HCT116 (cell line): ENCODE measurements around the gene EML4. TPM values are rescaled to one million over a fixed set of nuclear protein-coding genes. Genes with fewer than 3 reads are reported as not detected.

Experiments
- ATAC-seq: fragments of 200-7000 bp; cut with Tn5 transposase; 2 replicates; pipeline ENCODE4 v1.9.1; 2020; ENCODE audit warnings: mild to moderate bottlenecking, moderate library complexity
- BruUV-seq: library from RNA; stranded (reverse); fragments of 400-500 nt; replicated peaks from 2 replicates; lab custom pipeline; 2021; lab: Mats Ljungman, UMichigan
- CTCF ChIA-PET: fragments of 300-600 bp; sonication (Branson Sonifier 250); formaldehyde crosslinking; loops from one replicate; lab custom pipeline; 2021; ENCODE audit warnings: antibody characterized with exemption; lab: Charles Lee
- POLR2A ChIA-PET: fragments of 300-600, 350-600 bp; sonication (Branson Sonifier 250); formaldehyde crosslinking; loops from one replicate; lab custom pipeline; 2021; ENCODE audit warnings: antibody characterized with exemption; lab: Charles Lee
- RAD21 ChIA-PET, 2 experiments: fragments of 300-600 bp; sonication (Branson Sonifier 250); formaldehyde crosslinking; loops; one replicate each; lab custom pipeline; 2023; ENCODE audit warnings: low total read pairs in 2 of 2; ENCODE audit not compliant: uncharacterized antibody in 2 of 2, unreplicated experiment in 2 of 2, low non-redundant PET in 1 of 2; lab: Charles Lee
- DNase-seq: peaks from one replicate; pipeline ENCODE4 v3.0.0-alpha.2; 2010; ENCODE audit warnings: low read depth, low spot score
- H2AFZ ChIP-seq: fragments of 200-600 bp; shearing (Covaris generic), sonication (generic); 2 replicates; pipeline ENCODE4 v1.6.1; 2017; ENCODE audit warnings: low read depth, mixed run types, mixed read lengths, antibody characterized with exemption, low read length; ENCODE audit not compliant: poor library complexity, severe bottlenecking
- H3K27ac ChIP-seq: 2 replicates; pipeline ENCODE4 v1.5.1; 2012; ENCODE audit warnings: low read depth, low read length
- H3K27me3 ChIP-seq: fragments of 200-600 bp; sonication (generic); 2 replicates; pipeline ENCODE4 v1.6.1; 2016; ENCODE audit warnings: mixed run types, low read length, mixed read lengths; ENCODE audit not compliant: insufficient read depth
- H3K36me3 ChIP-seq, 2 experiments: fragments of 200-500 bp in 1 of 2; fragments of 200-600 bp in 1 of 2; sonication (Bioruptor generic) in 1 of 2; sonication (generic) in 1 of 2; 2 replicates each; pipeline versions ENCODE4 v1.5.1 to v1.6.1; 2014 to 2016; ENCODE audit warnings: low read length in 2 of 2, inconsistent platforms in 1 of 2, mixed read lengths in 1 of 2, mixed run types in 1 of 2; ENCODE audit not compliant: insufficient read depth in 2 of 2, control insufficient read depth in 1 of 2
- H3K4me1 ChIP-seq, 2 experiments: fragments of 200-600 bp in 1 of 2; sonication (generic) in 1 of 2; 2 replicates each; pipeline versions ENCODE4 v1.5.1 to v1.6.1; 2012 to 2017; ENCODE audit warnings: low read length in 2 of 2, inconsistent platforms in 1 of 2, mild to moderate bottlenecking in 1 of 2, mixed read lengths in 1 of 2, mixed run types in 1 of 2, moderate library complexity in 1 of 2; ENCODE audit not compliant: insufficient read depth in 2 of 2, control insufficient read depth in 1 of 2
- H3K4me2 ChIP-seq: fragments of 200-600 bp; sonication (generic); 2 replicates; pipeline ENCODE4 v1.6.1; 2017; ENCODE audit warnings: mixed run types, low read length, mixed read lengths
- H3K4me3 ChIP-seq, 2 experiments: fragments of 200-600 bp in 1 of 2; sonication (generic) in 1 of 2; replicated peaks in 1 of 2; 2 replicates each; pipeline ENCODE4 v1.5.1; 2011 to 2016; ENCODE audit warnings: low read length in 2 of 2, control low read depth in 1 of 2, low read depth in 1 of 2, mild to moderate bottlenecking in 1 of 2, mixed read lengths in 1 of 2, mixed run types in 1 of 2
- H3K79me2 ChIP-seq: fragments of 200-600 bp; sonication (generic); 2 replicates; pipeline ENCODE4 v1.6.1; 2017; ENCODE audit warnings: mild to moderate bottlenecking, mixed run types, low read length, moderate library complexity, mixed read lengths; ENCODE audit not compliant: insufficient read depth
- H3K9ac ChIP-seq: fragments of 200-600 bp; sonication (generic); 2 replicates; pipeline ENCODE4 v1.6.1; 2016; ENCODE audit warnings: low read length, mixed read lengths
- H3K9me2 ChIP-seq: fragments of 200-600 bp; sonication (generic), shearing (Covaris generic); 2 replicates; pipeline ENCODE4 v1.6.1; 2017; ENCODE audit warnings: mixed run types, mild to moderate bottlenecking, moderate library complexity; ENCODE audit not compliant: insufficient read depth
- H3K9me3 ChIP-seq, 2 experiments: fragments of 200-500 bp in 1 of 2; fragments of 200-600 bp in 1 of 2; sonication (Bioruptor generic) in 1 of 2; sonication (generic) in 1 of 2; 2 replicates each; pipeline ENCODE4 v1.6.1; 2014 to 2017; ENCODE audit warnings: low read length in 2 of 2, mixed read lengths in 2 of 2, inconsistent platforms in 1 of 2, low read depth in 1 of 2, mild to moderate bottlenecking in 1 of 2, mixed run types in 1 of 2, moderate library complexity in 1 of 2; ENCODE audit not compliant: control insufficient read depth in 1 of 2, insufficient read depth in 1 of 2
- H4K20me1 ChIP-seq: fragments of 200-600 bp; sonication (generic), shearing (Covaris generic); 2 replicates; pipeline ENCODE4 v1.6.1; 2017; ENCODE audit warnings: mixed run types, mild to moderate bottlenecking, moderate library complexity; ENCODE audit not compliant: insufficient read depth
- ATF3 ChIP-seq: IDR thresholded peaks from 2 replicates; pipeline ENCODE4 v1.6.1; 2012
- CEBPB ChIP-seq: IDR thresholded peaks from 2 replicates; pipeline ENCODE4 v1.6.1; 2012; ENCODE audit warnings: low read depth
- EGR1 ChIP-seq: IDR thresholded peaks from 2 replicates; pipeline ENCODE4 v1.6.1; 2012; ENCODE audit warnings: low read depth
- ELF1 ChIP-seq: IDR thresholded peaks from 2 replicates; pipeline ENCODE4 v1.6.1; 2012; ENCODE audit warnings: low read depth, borderline replicate concordance
- FOSL1 ChIP-seq: IDR thresholded peaks from 2 replicates; pipeline ENCODE4 v1.6.1; 2012; ENCODE audit warnings: low read depth
- POLR2A ChIP-seq: IDR thresholded peaks from 2 replicates; pipeline ENCODE4 v1.7.0; 2011; ENCODE audit warnings: borderline replicate concordance; ENCODE audit not compliant: insufficient read depth, insufficient read length; ENCODE audit errors: extremely low read depth
- POLR2AphosphoS5 ChIP-seq: IDR thresholded peaks from 2 replicates; pipeline ENCODE4 v1.6.1; 2011; ENCODE audit warnings: mild to moderate bottlenecking, low read depth, low read length, moderate library complexity
- TCF7L2 ChIP-seq: IDR thresholded peaks from 2 replicates; pipeline ENCODE4 v1.7.0; 2011; ENCODE audit warnings: borderline replicate concordance, inconsistent platforms; ENCODE audit not compliant: insufficient read depth, insufficient read length; ENCODE audit errors: extremely low read depth
- YY1 ChIP-seq: IDR thresholded peaks from 2 replicates; pipeline ENCODE4 v1.6.1; 2011; ENCODE audit warnings: low read length, low read depth, moderate library complexity, mild to moderate bottlenecking; ENCODE audit not compliant: insufficient replicate concordance; ENCODE audit errors: extremely low read depth
- ZBTB33 ChIP-seq: IDR thresholded peaks from 2 replicates; pipeline ENCODE4 v1.6.1; 2011; ENCODE audit warnings: mild to moderate bottlenecking, low read length, moderate library complexity; ENCODE audit not compliant: insufficient replicate concordance; ENCODE audit errors: extremely low read depth
- ZFX ChIP-seq: fragments of 450-650 bp; IDR thresholded peaks from 2 replicates; pipeline ENCODE4 v1.6.1; 2017
- intact Hi-C: fragments of 100-400 bp; cut with micrococcal nuclease; formaldehyde crosslinking; loops from 2 replicates; pipeline ENCODE4 v1.10.0; 2022
- total RNA-seq: library from RNA; stranded (reverse); gene quantifications from one replicate; pipeline ENCODE4 v1.2.1, GENCODE V29; 2021; ENCODE audit not compliant: unreplicated experiment

EML4 gene
- total RNA-seq, 1 experiment from 2014 or later, result 53.5 TPM

DNA sequence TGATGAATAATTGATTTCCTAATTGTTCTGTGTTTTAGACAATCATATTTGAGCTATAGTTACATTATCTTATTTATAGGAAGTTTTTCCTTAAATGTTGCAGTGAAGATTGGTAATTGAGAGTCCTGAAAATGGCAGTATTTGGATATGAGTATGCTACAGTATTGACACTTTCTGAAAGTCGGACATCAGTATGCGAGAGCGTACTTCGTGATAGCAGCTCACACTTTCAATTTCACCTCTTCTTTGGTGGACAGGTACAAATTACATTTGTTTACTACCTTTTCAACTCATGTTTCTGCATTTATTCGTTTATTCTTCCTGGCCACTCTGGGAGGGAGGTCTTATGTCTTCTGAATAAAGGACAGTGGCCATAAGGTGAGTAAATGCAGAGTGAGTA is 38.7 kb downstream of the EML4 start:
- no peak overlapping the region for H3K4me3 ChIP-seq
- ATAC-seq (no peak), DNase-seq (no peak)
- peaks cover 48% of the 10 kb centered on the region for H3K79me2 ChIP-seq
- peaks cover 13% of the 10 kb centered on the region for H4K20me1 ChIP-seq
- H3K9me3 ChIP-seq, result no peaks in the 10 kb centered on the region
- no peaks in the 10 kb centered on the region for H3K9me2 ChIP-seq
- H3K27ac ChIP-seq, result no peak overlapping the region
- no peak overlapping the region for H3K4me2 ChIP-seq
- CTCF ChIA-PET, result no interaction called here
- no peaks in the 10 kb centered on the region for H3K36me3 ChIP-seq
- POLR2A ChIA-PET, result no interaction called here
- RAD21 ChIA-PET, result no interaction called here
- H2AFZ ChIP-seq, result no peak overlapping the region
- no peak for TF ChIP-seq POLR2AphosphoS5
- TF ChIP-seq TCF7L2, result no peak
- no peak for TF ChIP-seq ATF3
- TF ChIP-seq EGR1, result no peak
- TF ChIP-seq, all 23 proteins: peak for 0
- Histone ChIP-seq H3K9ac (no peak overlapping the region), H3K4me1 (no peaks in the 10 kb centered on the region), H3K27me3 (no peaks in the 10 kb centered on the region)
- intact Hi-C loops, result no loop called here
- BruUV-seq, result no TSS peak

DNA sequence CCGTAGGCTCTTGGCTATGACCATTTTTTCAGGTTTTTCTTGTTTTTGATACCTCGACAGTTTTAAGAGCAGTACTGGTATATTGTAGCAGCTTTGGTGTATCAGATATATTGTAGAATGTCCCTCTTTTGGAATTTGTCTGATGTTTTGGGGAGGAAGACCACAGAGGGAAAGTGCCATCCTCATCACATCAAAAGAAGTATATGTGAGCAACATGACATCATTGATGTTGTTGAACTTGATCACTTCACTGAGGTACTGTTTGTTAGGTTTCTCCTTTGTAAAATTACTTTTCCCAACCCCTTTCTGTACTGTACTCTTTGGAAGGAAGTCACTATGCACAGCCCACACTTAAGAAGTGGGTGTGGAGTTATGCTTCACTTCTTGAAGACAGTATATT is 41.0 kb downstream of the EML4 start:
- H4K20me1 ChIP-seq, result peaks cover 8% of the 10 kb centered on the region; the same call in 1 of the 2 replicates
- H3K9me2 ChIP-seq, result no peaks in the 10 kb centered on the region
- DNase-seq, result no peak
- H3K4me3 ChIP-seq, result no peak overlapping the region
- no peak overlapping the region for H2AFZ ChIP-seq
- TF ChIP-seq ELF1 (no peak), ZFX (no peak), CEBPB (no peak), POLR2A (no peak), YY1 (no peak), FOSL1 (no peak), ZBTB33 (no peak)
- TF ChIP-seq, all 23 proteins: peak for 0
- Histone ChIP-seq H3K4me2 (no peak overlapping the region), H3K79me2 (peaks cover 54% of the 10 kb centered on the region), H3K9ac (no peak overlapping the region), H3K4me1 (no peaks in the 10 kb centered on the region), H3K9me3 (no peaks in the 10 kb centered on the region), H3K27ac (no peak overlapping the region), H3K36me3 (no peaks in the 10 kb centered on the region), H3K27me3 (no peaks in the 10 kb centered on the region)
- CTCF ChIA-PET, result no interaction called here
- intact Hi-C loops, result no loop called here
- no TSS peak for BruUV-seq
- POLR2A ChIA-PET, result no interaction called here
- no peak for ATAC-seq
- RAD21 ChIA-PET, result no interaction called here
